Activated B cell treated with CpG ODN at 0.5 μM for 24 hours (primary cell): Measurements from ENCODE around the gene PCDH18. TPM values are rescaled to one million over a fixed set of nuclear protein-coding genes. Genes with fewer than 3 reads are reported as not detected.
"Not testable (repeated sequence)": the region's sequence is repeated elsewhere in the genome, so short reads cannot be mapped to it uniquely, and the experiment has no call there.

Experiments
- ATAC-seq: fragments of 200-7000 bp; cut with Tn5 transposase; one replicate; pipeline ENCODE4 v1.10.0; 2021; ENCODE audit warnings: low read depth, mild to moderate bottlenecking, moderate library complexity
- CTCF ChIA-PET: fragments of 350-600 bp; sonication (Branson Sonifier 250); formaldehyde crosslinking; loops from one replicate; lab custom pipeline; 2021; ENCODE audit warnings: antibody characterized with exemption; lab: Charles Lee
- POLR2A ChIA-PET: fragments of 350-600 bp; sonication (Branson Sonifier 250); formaldehyde crosslinking; loops from one replicate; lab custom pipeline; 2021; ENCODE audit warnings: antibody characterized with exemption; lab: Charles Lee
- DNase-seq: peaks from one replicate; pipeline ENCODE4 v3.0.0; 2022
- H3K27ac Mint-ChIP-seq: one replicate; pipeline ENCODE4 v1.8.0; 2020; ENCODE audit warnings: mixed read lengths
- H3K27me3 Mint-ChIP-seq: one replicate; pipeline ENCODE4 v1.8.0; 2021; ENCODE audit warnings: mixed read lengths
- H3K36me3 Mint-ChIP-seq: one replicate; pipeline ENCODE4 v1.8.0; 2021; ENCODE audit warnings: low read depth, mixed read lengths
- H3K4me1 Mint-ChIP-seq: one replicate; pipeline ENCODE4 v1.8.0; 2021; ENCODE audit warnings: mixed read lengths
- H3K4me3 Mint-ChIP-seq: one replicate; pipeline ENCODE4 v1.8.0; 2020; ENCODE audit warnings: mild to moderate bottlenecking, mixed read lengths
- H3K9me3 Mint-ChIP-seq: one replicate; pipeline ENCODE4 v1.8.0; 2020; ENCODE audit warnings: mixed read lengths
- intact Hi-C: fragments of 100-400 bp; cut with micrococcal nuclease; formaldehyde crosslinking; loops from one replicate; pipeline ENCODE4 v1.15.1; 2024
- total RNA-seq: library from RNA; stranded (reverse); gene quantifications from 2 replicates; pipeline ENCODE4 v1.2.3, GENCODE V29; 2022
- TF ChIP-seq, protein P1 (sequence below): fragments of 200-600 bp; IDR thresholded peaks from one replicate; pipeline ENCODE4 v1.8.0; 2022; ENCODE audit warnings: antibody characterized with exemption, mild to moderate bottlenecking

Gene PCDH18
- total RNA-seq, 1 donor from 2014 or later, result not detected

- Mint-ChIP-seq H3K9me3 (no peaks in the 10 kb centered on the region), H3K27me3 (no peaks in the 10 kb centered on the region), H3K27ac (no peak overlapping the region), H3K36me3 (no peaks in the 10 kb centered on the region), H3K4me1 (no peaks in the 10 kb centered on the region), H3K4me3 (no peak overlapping the region)
- DNase-seq (no peak), ATAC-seq (no peak)
- TF ChIP-seq, protein P1, sequence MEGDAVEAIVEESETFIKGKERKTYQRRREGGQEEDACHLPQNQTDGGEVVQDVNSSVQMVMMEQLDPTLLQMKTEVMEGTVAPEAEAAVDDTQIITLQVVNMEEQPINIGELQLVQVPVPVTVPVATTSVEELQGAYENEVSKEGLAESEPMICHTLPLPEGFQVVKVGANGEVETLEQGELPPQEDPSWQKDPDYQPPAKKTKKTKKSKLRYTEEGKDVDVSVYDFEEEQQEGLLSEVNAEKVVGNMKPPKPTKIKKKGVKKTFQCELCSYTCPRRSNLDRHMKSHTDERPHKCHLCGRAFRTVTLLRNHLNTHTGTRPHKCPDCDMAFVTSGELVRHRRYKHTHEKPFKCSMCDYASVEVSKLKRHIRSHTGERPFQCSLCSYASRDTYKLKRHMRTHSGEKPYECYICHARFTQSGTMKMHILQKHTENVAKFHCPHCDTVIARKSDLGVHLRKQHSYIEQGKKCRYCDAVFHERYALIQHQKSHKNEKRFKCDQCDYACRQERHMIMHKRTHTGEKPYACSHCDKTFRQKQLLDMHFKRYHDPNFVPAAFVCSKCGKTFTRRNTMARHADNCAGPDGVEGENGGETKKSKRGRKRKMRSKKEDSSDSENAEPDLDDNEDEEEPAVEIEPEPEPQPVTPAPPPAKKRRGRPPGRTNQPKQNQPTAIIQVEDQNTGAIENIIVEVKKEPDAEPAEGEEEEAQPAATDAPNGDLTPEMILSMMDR, result no peak
- intact Hi-C loops, result no loop called here
- ChIA-PET POLR2A (no interaction called here), CTCF (no interaction called here)
Measured at GRCh38 chr4:137524725-137525369, 7.4 kb downstream of the PCDH18 start.

DNA sequence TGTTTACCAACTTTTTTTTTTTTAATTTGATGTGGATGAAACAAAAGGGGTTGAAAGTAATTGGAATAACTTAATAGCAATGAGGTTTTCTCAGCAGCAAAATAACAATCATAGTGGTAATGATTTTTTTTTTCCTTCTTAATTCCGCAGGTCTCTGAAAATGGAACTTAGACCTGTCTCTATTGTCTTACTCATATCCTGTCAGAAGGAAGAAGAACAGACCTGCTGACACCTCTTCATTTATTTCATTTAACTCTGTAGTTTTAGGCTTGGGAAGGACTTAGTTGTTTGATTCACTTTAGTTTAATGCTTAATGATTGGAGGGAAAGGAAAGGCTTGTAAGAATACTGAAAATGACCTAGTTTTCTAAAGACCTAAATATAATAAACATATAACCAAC lies 9.0 kb downstream of the PCDH18 start:
- DNase-seq, result no peak
- H3K27me3 Mint-ChIP-seq, result no peaks in the 10 kb centered on the region
- no peaks in the 10 kb centered on the region for H3K4me1 Mint-ChIP-seq
- CTCF ChIA-PET, result no interaction called here
- intact Hi-C loops, result no loop called here
- no peak overlapping the region for H3K27ac Mint-ChIP-seq
- ATAC-seq, result no peak
- POLR2A ChIA-PET, result no interaction called here
- no peaks in the 10 kb centered on the region for H3K9me3 Mint-ChIP-seq
- TF ChIP-seq, protein P1, result no peak
- no peak overlapping the region for H3K4me3 Mint-ChIP-seq
- no peaks in the 10 kb centered on the region for H3K36me3 Mint-ChIP-seq

DNA sequence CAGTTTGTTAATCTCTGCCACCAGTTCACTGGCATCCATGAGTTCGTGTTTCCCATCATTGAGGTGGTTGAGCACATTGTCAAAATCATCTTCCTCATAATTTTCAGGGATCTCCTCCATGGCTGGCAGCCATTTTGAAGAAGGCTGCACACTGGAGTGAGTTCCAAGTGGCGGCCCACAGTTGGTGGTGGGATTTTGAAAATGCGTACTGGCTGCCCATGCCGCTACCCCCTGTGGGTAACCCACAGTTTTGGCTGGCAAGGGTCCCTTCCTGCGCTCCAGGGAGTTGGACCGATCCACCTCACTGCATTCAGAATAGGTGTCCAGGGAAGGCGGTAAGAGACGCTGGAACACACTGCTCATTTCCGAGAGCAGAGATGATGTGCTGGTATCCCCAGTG lies 11.2 kb downstream of the PCDH18 start:
- ATAC-seq (no peak), DNase-seq (no peak)
- no peaks in the 10 kb centered on the region for H3K27me3 Mint-ChIP-seq
- H3K4me3 Mint-ChIP-seq, result no peak overlapping the region
- no peaks in the 10 kb centered on the region for H3K36me3 Mint-ChIP-seq
- no peak overlapping the region for H3K27ac Mint-ChIP-seq
- no peaks in the 10 kb centered on the region for H3K9me3 Mint-ChIP-seq
- TF ChIP-seq, protein P1, result no peak
- POLR2A ChIA-PET, result no interaction called here
- CTCF ChIA-PET, result no interaction called here
- intact Hi-C loops, result no loop called here
- no peaks in the 10 kb centered on the region for H3K4me1 Mint-ChIP-seq

DNA sequence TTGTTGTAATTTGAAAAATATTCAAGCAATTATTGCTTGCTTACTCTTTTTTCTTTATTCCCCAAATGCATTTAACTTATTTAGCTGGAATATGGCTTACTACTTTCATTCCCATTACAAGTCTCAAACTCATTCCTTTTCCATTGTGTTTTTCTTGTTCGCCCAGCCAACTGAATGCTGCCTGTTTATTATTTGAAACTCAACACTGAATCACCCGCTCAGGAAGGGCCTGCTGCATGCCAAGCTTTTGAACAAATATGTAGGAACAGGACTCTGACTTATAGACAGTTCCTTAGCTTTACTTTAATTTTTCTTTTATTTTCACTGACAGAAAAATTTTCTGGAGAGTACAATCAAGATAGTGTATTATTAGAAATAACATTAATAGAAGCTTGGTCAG lies 12.9 kb downstream of the PCDH18 start:
- Mint-ChIP-seq H3K4me1 (no peaks in the 10 kb centered on the region), H3K36me3 (no peaks in the 10 kb centered on the region), H3K4me3 (no peak overlapping the region), H3K27me3 (no peaks in the 10 kb centered on the region), H3K9me3 (no peaks in the 10 kb centered on the region), H3K27ac (no peak overlapping the region)
- ATAC-seq (no peak), DNase-seq (no peak)
- intact Hi-C loops, result no loop called here
- TF ChIP-seq, protein P1, result no peak
- ChIA-PET CTCF (no interaction called here), POLR2A (no interaction called here)

DNA sequence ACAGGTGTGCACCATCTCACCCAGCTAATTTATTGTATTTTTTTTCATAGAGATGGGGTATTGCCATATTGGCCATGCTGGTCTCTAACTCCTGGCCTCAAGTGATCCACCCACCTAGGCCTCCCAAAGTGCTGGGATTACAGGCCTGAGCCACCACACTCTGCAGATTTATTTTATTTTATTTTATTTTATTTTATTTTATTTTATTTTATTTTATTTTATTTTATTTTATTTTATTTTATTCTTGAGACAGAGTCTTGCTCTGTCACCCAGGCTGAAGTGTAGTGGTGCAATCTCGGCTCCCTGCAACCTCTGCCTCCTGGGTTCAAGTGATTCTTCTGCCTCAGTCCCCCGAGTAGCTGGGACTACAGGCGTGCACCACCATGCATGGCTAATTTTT lies 15.0 kb downstream of the PCDH18 start:
- H3K36me3 Mint-ChIP-seq, DNase-seq, H3K9me3 Mint-ChIP-seq, H3K27me3 Mint-ChIP-seq, CTCF ChIA-PET, intact Hi-C loops, POLR2A ChIA-PET, H3K4me3 Mint-ChIP-seq, H3K27ac Mint-ChIP-seq, ATAC-seq, H3K4me1 Mint-ChIP-seq: not testable (repeated sequence)
